Loucy (cell line): Measurements from ENCODE around the gene EIF2B4.
A peak's percentile ranks its signal among the peaks of the same experiment; 100 is the strongest.

Experiments used
- H2AFZ ChIP-seq: fragments of 200-600 bp; sonication (generic); 2 replicates; pipeline ENCODE4 v1.6.0; 2016; ENCODE audit warnings: antibody characterized with exemption, mild to moderate bottlenecking, low read length, moderate library complexity
- H3F3A ChIP-seq: fragments of 200-600 bp; 2 replicates; pipeline ENCODE4 v1.6.0; 2016; ENCODE audit warnings: antibody characterized with exemption, low read depth, mild to moderate bottlenecking
- H3K27me3 ChIP-seq: fragments of 200-600 bp; sonication (generic); 2 replicates; pipeline ENCODE4 v1.6.1; 2014; ENCODE audit warnings: low read length, mild to moderate bottlenecking; ENCODE audit not compliant: insufficient read depth, poor library complexity, severe bottlenecking
- H3K36me3 ChIP-seq: fragments of 200-600 bp; sonication (generic); 2 replicates; pipeline ENCODE4 v1.6.1; 2016; ENCODE audit warnings: low read length; ENCODE audit not compliant: insufficient read depth
- H3K4me1 ChIP-seq: fragments of 200-600 bp; sonication (generic); 2 replicates; pipeline ENCODE4 v1.5.1; 2014; ENCODE audit warnings: low read length, mild to moderate bottlenecking; ENCODE audit not compliant: insufficient read depth, poor library complexity, severe bottlenecking
- H3K4me2 ChIP-seq: fragments of 200-600 bp; sonication (generic); 2 replicates; pipeline ENCODE4 v1.6.0; 2014; ENCODE audit warnings: antibody characterized with exemption, low read length, low read depth, mild to moderate bottlenecking; ENCODE audit not compliant: poor library complexity, severe bottlenecking
- H3K4me3 ChIP-seq: fragments of 200-600 bp; sonication (generic); 2 replicates; pipeline ENCODE4 v1.5.1; 2014; ENCODE audit warnings: low read length, mild to moderate bottlenecking, mixed read lengths; ENCODE audit not compliant: poor library complexity, severe bottlenecking
- H3K79me2 ChIP-seq: fragments of 200-600 bp; sonication (generic); 2 replicates; pipeline ENCODE4 v1.6.1; 2014; ENCODE audit warnings: low read length; ENCODE audit not compliant: insufficient read depth
- H3K9ac ChIP-seq: fragments of 200-600 bp; sonication (generic); 2 replicates; pipeline ENCODE4 v1.6.0; 2014; ENCODE audit warnings: mild to moderate bottlenecking, low read depth, low read length, moderate library complexity; ENCODE audit not compliant: poor library complexity, severe bottlenecking
- H3K9me2 ChIP-seq: fragments of 200-600 bp; sonication (generic); replicated peaks from 2 replicates; pipeline ENCODE4 v1.6.1; 2016; ENCODE audit warnings: low read depth, low read length, mixed read lengths
- H3K9me3 ChIP-seq: fragments of 200-600 bp; sonication (generic); 2 replicates; pipeline ENCODE4 v1.6.1; 2014; ENCODE audit warnings: mild to moderate bottlenecking, antibody characterized with exemption, low read length, low read depth; ENCODE audit not compliant: insufficient read depth
- H4K20me1 ChIP-seq: fragments of 200-600 bp; sonication (generic); 2 replicates; pipeline ENCODE4 v1.6.0; 2014; ENCODE audit warnings: antibody characterized with exemption, low read length, mild to moderate bottlenecking; ENCODE audit not compliant: insufficient read depth, poor library complexity, severe bottlenecking
- CTCF ChIP-seq: fragments of 200-600 bp; sonication (generic); conservative IDR thresholded peaks from 2 replicates; pipeline ENCODE4 v1.5.1; 2014; ENCODE audit warnings: mild to moderate bottlenecking, antibody characterized with exemption, low read length
- EZH2phosphoT487 ChIP-seq: fragments of 200-600 bp; IDR thresholded peaks from 2 replicates; pipeline ENCODE4 v1.6.1; 2018; ENCODE audit warnings: antibody characterized with exemption, mild to moderate bottlenecking, moderate library complexity, borderline replicate concordance

EIF2B4 gene

DNA sequence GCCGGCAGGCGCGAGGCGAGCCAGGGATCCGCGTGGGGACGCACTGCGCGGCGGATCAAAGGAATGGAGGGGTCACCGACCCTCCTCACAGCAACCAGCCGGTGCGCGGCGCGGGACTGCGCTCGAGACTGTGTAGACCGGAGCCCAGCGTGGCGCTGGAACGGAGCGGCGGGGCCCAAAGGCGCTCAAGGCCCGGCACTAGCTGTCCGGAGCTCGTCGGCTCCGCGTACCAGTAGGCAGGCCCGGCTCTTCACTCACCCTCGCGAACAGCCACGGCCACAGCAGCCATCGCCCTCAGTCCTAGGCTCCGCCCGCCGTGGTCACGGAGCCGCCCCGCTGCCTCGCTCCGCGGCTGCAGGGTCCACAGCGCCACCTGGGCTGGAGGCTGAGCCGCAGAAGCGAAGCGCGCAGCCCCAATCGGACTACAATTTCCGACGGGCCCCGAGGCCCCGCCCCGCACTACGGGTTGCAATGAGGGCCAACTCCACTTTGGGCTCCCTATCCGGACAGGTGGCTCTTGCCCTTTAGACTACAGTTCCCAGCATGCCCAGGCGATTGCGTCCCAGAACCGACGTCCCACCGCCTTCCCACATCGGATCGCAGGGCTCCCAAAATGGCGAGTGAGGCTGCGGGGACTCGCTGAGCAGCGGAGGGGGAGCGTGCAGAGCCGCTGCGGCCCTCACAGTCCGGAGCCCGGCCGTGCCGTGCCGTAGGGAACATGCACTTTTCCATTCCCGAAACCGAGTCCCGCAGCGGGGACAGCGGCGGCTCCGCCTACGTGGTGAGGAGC lies at the start of gene EIF2B4, which contains the start of gene SNX17:
Gene EIF2B4, minus strand, starts transcription at position 313 of the 790 bp plus-strand sequence. Its CDS starts 24 bp downstream, at position 289.
Gene SNX17, plus strand, starts transcription at position 591 of the 790 bp plus-strand sequence. Its CDS starts 128 bp downstream, at position 719.
- Histone ChIP-seq H3K27me3 (no peaks in the 10 kb centered on the region), H3K9me3 (no peaks in the 10 kb centered on the region), H3F3A (no peaks in the 10 kb centered on the region), H3K4me1 (peaks cover 34% of the 10 kb centered on the region), H3K4me2 (peak within 1 kb of the TSS; percentile 100), H2AFZ (peak within 1 kb of the TSS; percentile 91), H3K9ac (peak within 1 kb of the TSS; percentile 95), H3K9me2 (no peaks in the 10 kb centered on the region), H3K79me2 (peaks cover 54% of the 10 kb centered on the region), H3K36me3 (peaks cover 23% of the 10 kb centered on the region; the same call in 1 of the 2 replicates), H4K20me1 (peaks cover 18% of the 10 kb centered on the region), H3K4me3 (peak within 1 kb of the TSS; percentile 96)
- TF ChIP-seq CTCF (peak; percentile 68), EZH2phosphoT487 (no peak)

GRCh38 chr2:27416151-27416550 lies 46.0 kb upstream of the EIF2B4 start:
- no peaks in the 10 kb centered on the region for H3K4me1 ChIP-seq
- H3K9me2 ChIP-seq = no peaks in the 10 kb centered on the region
- no peak overlapping the region for H2AFZ ChIP-seq
- H4K20me1 ChIP-seq = no peaks in the 10 kb centered on the region
- no peak overlapping the region for H3K4me2 ChIP-seq
- H3K9me3 ChIP-seq = no peaks in the 10 kb centered on the region
- H3K36me3 ChIP-seq = no peaks in the 10 kb centered on the region
- H3K4me3 ChIP-seq = no peak overlapping the region
- H3K9ac ChIP-seq = no peak overlapping the region
- TF ChIP-seq CTCF (no peak), EZH2phosphoT487 (no peak)
- H3K27me3 ChIP-seq = no peaks in the 10 kb centered on the region
- no peaks in the 10 kb centered on the region for H3K79me2 ChIP-seq
- H3F3A ChIP-seq = no peaks in the 10 kb centered on the region

- Histone ChIP-seq H3K27me3 (no peaks in the 10 kb centered on the region), H2AFZ (peak overlapping the region; percentile 44; the same call in 1 of the 2 replicates), H3F3A (no peaks in the 10 kb centered on the region)
These were observed 42.4 kb upstream of the EIF2B4 start for GRCh38 chr2:27412419-27413152.

More at GRCh38 chr2:27412419-27413152, 42.4 kb upstream of the EIF2B4 start:
- Histone ChIP-seq H4K20me1 (peaks cover 17% of the 10 kb centered on the region), H3K9ac (no peak overlapping the region), H3K36me3 (no peaks in the 10 kb centered on the region), H3K9me2 (no peaks in the 10 kb centered on the region), H3K9me3 (no peaks in the 10 kb centered on the region), H3K4me2 (no peak overlapping the region), H3K4me1 (peaks cover 17% of the 10 kb centered on the region), H3K79me2 (peaks cover 18% of the 10 kb centered on the region), H3K4me3 (no peak overlapping the region)
- TF ChIP-seq EZH2phosphoT487 = no peak
- no peak for TF ChIP-seq CTCF
